NCI-H460 (cell line): ENCODE measurements around the gene POLG. TPM values are rescaled to one million over a fixed set of nuclear protein-coding genes. Genes with fewer than 3 reads are reported as not detected.

Experiments
- DNase-seq: peaks from one replicate; pipeline ENCODE4 v3.0.0-alpha.2; 2016; ENCODE audit warnings: low read depth; ENCODE audit errors: extremely low read depth
- total RNA-seq: library from RNA; depleted of rRNA; stranded (reverse); fragments of >200 nt; shearing (Covaris generic); gene quantifications from 2 replicates; pipeline ENCODE4 v1.2.3, GENCODE V29; 2014

Gene POLG
- total RNA-seq, 1 experiment from 2014 or later: 30.5 TPM

DNA sequence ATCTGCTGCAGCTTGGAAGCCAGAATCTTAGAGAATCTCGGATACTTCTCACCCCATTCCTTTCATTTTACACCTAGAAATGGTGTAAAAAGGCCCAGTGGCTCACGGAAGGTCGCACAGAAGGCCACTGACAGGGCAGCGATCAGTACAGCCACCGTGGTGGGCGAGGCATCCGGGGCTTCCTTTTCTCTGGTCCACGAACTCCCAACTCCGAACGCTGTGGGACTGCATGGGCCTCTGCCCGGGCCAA is 36.3 kb upstream of the POLG start:
- no peak for DNase-seq

GRCh38 chr15:89370120-89370977 is 35.7 kb upstream of the POLG start:
- no peak for DNase-seq

- no peak for DNase-seq
These were observed 34.8 kb upstream of the POLG start for GRCh38 chr15:89369341-89369947.

- DNase-seq: no peak
These were observed 34.1 kb upstream of the POLG start for GRCh38 chr15:89368566-89369223.

DNA sequence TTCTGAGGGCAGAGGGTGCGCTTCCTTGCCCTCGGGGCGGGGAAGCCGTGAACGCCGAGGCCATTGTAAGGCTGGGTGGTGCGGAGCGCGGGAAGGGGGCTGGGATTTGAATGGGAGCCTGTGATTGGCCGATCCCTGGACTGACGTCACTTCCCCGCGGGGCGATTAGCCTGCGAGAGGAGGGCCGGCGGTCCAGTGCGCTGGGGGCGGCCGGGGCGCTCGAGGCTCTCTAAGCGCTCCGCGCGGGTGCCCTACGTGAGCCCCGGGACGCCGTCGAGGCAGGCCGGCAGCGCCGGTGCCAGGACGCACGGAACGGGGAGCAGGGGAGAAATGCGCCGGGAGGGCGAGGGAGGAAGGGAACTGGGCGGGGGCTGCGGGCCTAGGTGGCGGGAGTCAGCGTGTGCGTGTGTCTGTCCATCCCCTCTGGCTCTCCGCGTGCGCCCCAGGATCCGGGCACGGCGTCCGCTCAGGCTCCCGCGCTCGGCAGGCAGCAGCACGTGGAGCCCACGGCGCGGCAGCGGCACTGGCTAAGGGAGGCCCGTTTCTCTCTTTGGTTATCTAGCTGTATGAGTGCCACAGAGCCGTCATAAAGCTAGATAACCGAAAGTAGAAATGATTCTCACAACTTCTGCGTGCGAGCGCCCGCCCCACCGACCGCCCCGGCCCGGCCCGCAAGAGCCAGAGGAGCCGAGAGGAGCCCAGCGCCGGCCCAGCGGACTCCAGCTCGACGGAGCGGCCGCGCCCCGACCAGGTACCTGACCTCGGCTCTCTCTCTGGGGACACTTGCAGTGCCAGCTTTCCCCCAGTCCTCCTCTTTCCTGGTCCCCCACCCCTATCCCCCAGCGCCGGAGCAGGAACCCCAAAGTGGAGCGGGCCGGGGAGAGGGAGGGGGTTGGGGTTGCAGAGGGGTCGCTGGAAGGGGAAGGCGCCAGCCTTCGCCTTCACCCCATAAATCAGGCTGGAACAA is 33.1 kb upstream of the POLG start:
- DNase-seq: no peak

DNA sequence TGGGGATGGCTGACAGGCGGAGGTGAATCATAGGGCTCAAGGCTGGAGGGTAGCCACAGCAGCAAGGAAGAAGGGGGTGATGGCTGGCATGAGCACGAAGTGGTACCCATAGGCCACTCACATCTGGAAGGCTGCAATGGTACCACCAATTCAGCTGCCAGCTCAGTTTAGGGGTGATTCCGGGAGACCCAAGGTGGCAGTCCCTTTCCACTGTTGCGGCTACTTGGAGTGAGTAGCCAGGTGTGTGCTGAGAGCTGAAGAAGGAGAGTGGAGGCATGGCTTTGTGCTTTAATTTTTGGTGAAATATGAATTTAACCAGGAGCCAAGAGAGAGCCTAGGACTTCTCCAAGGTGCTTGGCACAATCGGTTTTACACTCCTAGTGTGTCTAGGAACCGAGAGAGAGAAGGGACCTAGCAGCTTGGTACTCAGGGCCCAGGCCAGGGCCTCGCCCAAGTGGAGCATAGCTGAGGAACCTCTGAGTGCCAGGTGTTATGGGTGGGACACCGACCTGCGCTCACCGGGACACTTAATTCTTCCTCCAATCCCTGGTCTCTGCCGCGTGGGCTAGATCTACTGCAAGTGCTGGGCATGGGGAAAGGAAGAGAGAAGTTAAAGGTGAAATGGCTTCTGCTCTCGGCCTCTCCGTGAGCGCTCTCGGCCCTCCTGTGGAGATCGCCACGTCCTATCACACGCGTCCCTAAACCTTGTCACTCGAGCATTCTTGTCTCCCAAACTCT is 32.2 kb upstream of the POLG start:
- DNase-seq: no peak

DNA sequence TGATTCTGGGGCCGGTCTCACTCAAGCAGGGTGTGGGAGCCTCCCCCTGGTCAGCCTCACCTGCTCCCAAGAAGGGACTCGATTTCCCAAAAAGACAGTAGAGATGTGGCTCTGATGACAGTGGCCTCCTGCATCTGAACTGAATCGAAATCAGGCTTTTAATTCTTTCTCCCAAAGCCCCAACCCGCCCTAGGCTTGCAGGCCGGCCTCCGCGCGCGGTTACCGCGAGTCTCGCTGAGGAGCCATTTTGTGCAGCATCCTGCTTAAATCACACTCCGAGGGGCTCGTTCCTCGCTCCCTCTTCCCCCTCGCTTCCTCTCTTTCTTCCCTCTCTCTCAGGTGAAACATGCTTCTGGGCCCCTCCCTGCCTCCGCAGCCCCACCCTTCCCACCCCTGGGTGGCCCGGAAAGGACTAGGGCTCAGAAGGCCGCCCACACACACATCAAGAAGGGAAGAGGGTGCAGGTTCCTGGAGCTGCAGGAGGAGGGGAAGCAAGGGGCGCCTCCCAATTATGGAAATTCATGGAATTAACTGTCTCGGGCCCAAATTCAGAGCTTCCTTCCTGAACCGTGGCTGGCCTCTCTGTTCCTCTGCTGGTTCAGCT is 30.9 kb upstream of the POLG start:
- DNase-seq: no peak

DNA sequence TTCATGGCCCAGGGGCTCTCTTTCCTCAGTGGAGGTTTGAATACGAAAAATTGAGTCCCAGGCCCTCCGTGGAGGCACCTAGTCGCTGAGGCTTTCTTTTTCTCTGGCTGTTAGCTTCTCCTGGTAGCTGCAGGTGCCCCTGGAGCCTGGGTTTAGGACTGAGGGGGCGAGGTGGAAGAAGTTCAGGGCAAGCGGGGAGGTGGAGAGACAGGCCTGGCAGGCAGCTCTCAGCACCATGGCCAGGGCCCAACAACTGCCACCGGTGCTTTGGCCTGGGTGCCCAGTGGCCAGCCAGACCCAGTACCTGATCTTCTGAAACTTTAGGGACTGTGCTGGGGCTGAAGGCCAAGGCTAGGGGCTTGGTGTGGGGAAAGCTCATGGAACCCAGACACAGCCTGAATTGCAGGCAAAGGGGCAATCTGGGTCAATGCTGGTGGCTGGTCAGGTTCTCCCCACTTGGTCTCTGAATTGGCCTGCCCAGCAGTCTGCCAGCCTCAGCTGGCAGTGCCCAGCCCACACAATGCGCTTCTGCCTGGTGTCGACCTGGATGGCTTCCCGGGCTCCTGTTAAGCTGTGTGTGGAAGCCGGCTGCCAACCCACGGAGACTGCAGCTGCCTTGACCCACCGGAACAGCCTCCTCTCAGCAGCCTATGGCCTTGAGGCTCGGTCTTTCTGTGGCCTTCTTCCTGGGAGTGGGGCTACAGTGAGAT is 30.3 kb upstream of the POLG start:
- DNase-seq: no peak

- DNase-seq: no peak
These were observed 29.7 kb upstream of the POLG start for GRCh38 chr15:89364341-89364740.

GRCh38 chr15:89363770-89364169 is 29.1 kb upstream of the POLG start:
- DNase-seq: no peak

DNA sequence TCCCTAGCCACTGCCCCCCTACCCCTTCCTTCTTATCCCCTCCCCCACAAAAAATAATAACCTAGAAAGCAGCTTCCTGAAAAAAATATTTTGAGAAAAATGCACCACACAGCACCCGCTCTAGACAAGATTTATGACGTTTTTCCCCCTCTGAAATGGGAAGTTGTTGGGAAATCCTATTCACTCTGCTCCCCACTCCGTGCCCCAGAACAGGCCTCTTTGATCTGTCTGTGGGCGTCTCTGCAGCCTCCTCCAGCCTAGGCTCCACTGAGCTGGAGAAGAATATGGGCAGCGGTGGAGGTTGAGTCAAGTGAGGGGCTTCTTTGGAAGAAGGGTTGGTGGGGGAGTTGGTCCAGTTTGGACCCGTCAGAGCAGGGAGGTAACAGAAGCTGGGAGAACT is 28.5 kb upstream of the POLG start:
- no peak for DNase-seq

DNA sequence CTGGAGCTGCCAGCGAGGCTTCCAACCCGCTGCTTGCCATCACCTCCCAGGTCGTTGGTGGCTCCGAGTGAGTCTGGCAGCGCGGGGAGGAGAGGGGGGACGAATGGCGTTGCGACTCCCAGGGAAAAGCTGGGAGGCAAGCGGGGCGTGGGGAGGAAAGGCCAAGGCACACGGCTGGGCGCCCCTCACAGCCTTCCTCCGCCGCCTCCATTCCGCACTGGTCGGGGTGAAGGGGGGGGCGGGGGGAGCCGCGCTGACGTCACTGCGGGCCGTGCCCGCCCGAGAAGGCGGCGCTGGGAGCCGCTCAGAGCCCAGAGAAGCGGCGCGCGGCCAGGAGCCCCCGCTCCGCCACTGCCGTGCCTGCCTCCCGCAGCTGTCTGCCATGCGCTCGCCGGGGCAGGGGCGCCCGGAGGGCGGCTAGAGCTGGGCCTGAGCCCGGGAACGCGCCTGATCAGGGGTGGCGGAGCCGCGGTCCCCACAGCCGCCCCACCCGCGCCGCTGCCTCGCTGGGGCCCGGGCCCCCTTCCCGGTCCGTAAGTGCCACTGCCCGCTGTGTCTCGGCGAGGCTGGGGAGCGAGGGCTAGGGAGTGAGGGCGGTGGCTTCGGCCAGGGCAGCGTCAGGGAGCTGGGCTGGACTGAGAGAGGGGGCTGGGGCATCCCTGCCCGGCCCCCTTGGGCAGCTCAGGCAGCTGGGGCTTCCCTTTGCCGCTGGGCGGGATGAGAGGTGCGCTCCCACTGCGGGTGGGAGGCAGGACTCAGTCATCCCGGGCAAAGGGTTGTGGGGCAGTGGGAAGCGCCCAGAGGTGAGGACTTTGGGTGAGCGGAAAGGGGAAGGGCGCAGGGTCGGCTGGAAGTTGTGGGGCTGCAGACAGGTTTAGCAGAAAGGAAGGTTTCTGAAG is 27.8 kb upstream of the POLG start:
- no peak for DNase-seq

DNA sequence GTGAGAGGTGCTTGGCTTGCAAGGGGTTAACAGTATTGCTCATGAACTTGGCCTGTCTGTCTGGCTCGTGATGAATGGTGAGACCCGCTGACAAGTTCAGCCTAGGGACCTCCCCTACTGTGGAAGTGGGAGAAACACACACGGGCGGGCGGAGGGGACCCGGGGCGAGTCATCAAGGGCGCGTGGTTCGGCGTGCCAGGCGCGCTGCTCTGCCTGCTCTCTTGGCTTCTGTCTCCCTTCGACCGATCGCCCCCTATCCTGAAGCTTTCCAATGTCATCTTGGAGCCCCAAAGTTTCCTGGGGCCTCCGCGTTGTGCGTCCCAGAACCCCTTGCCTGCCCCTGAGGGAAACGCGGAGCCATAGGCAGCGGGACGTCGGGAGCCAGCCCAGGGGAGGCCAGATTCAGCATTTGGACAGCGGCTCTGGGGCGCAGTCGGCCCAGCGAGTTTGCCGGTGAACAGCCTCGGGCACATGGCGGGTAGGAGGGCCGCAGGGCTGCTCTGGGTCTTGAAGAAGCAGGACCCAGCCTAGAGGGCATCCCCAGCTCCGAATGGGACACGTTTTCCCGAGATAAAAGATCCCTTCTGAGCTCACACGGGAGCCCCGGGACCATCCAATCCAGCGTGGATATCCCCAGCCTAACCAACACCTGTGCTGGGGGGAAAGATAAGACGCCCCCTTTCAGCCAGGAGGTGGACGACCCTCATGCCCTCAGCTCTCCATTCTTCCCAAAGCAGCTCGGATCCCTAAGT is 27.0 kb upstream of the POLG start:
- DNase-seq: peak; percentile 64

- DNase-seq: no peak
These were observed 25.8 kb upstream of the POLG start for GRCh38 chr15:89360294-89360971.

DNA sequence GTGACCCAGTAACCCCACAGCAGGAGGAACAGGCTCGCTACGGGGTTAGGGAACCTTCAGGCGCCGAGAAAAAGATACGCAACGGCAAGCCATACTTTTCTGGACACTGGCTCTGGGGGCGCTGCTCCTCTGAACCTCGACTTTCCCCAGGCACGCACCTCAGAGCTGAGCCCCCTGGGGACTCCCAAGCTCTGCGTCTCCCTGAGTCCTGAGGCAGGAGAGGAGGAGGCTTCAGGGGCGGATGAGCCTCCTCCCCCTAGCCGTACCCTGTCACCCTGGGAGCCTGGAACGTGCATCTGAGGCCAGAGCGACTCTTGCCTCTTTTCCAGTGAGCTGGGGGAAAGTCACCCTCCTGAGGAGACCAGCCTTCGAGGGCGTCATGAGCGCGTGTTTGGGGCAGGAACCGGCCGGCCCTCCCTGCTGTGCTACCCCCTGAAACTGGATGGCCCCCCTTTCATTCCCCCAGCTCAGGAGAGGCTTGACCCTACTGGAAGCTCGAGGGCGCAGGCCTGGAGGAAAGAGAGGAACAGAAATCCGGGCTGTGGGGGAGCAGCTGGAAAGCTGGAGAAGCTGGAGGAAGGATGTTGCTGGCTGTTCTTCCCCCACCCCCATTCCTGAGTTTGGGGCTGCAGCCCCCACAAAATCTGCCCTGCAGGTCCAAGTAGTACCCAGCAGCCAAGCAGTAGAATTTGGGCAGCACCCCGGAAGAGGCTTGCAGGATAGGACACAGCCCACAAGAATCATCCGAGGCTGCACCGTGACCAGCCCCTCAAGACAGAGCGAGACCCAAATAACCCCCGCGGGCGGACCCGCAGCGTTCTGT is 25.1 kb upstream of the POLG start:
- DNase-seq: no peak
